ENCODE data around the gene SBF2.

SBF2 gene

GRCh38 chr11:9878936-9879335, 415.1 kb downstream of the SBF2 start:
- DNase-seq = no peak

GRCh38 chr11:9876331-9876730, 417.7 kb downstream of the SBF2 start:
- no peak for DNase-seq

GRCh38 chr11:9875862-9876261, 418.2 kb downstream of the SBF2 start:
- no peak for DNase-seq

GRCh38 chr11:9875399-9875798, 418.6 kb downstream of the SBF2 start:
- DNase-seq = no peak

GRCh38 chr11:9874466-9874865, 419.6 kb downstream of the SBF2 start:
- DNase-seq = no peak

- no peak for DNase-seq
Observed at GRCh38 chr11:9868641-9869040, 425.4 kb downstream of the SBF2 start.

GRCh38 chr11:9862981-9863380, 431.0 kb downstream of the SBF2 start:
- DNase-seq = peak; percentile 35

- peak; percentile 82 for DNase-seq
Observed at GRCh38 chr11:9861860-9862725, 431.9 kb downstream of the SBF2 start.

- DNase-seq = peak; percentile 85
Observed at GRCh38 chr11:9859554-9860305, 434.3 kb downstream of the SBF2 start.

GRCh38 chr11:9858822-9859221, 435.2 kb downstream of the SBF2 start:
- DNase-seq = peak; percentile 67

GRCh38 chr11:9858218-9858617, 435.8 kb downstream of the SBF2 start:
- DNase-seq = no peak

- DNase-seq = peak; percentile 84
Observed at GRCh38 chr11:9855579-9856287, 438.3 kb downstream of the SBF2 start.

- DNase-seq = no peak
Observed at GRCh38 chr11:9853929-9854552, 440.0 kb downstream of the SBF2 start.

- DNase-seq = peak; percentile 36
Observed at GRCh38 chr11:9852465-9852864, 441.6 kb downstream of the SBF2 start.

GRCh38 chr11:9851366-9851765, 442.7 kb downstream of the SBF2 start:
- DNase-seq = peak; percentile 80

GRCh38 chr11:9850224-9850895, 443.7 kb downstream of the SBF2 start:
- peak; percentile 57 for DNase-seq

- no peak for DNase-seq
Observed at GRCh38 chr11:9849389-9849788, 444.6 kb downstream of the SBF2 start.

GRCh38 chr11:9847636-9848035, 446.4 kb downstream of the SBF2 start:
- peak; percentile 62 for DNase-seq

GRCh38 chr11:9842923-9843322, 451.1 kb downstream of the SBF2 start:
- no peak for DNase-seq

- no peak for DNase-seq
Observed at GRCh38 chr11:9840460-9841004, 453.5 kb downstream of the SBF2 start.

GRCh38 chr11:9839550-9839949, 454.5 kb downstream of the SBF2 start:
- DNase-seq = no peak

- no peak for DNase-seq
Observed at GRCh38 chr11:9838961-9839360, 455.1 kb downstream of the SBF2 start.

All from fibroblast of skin of right quadriceps (primary cell).